ENCODE data around the gene CCPG1. TPM values are rescaled to one million over a fixed set of nuclear protein-coding genes. Genes with fewer than 3 reads are reported as not detected.
A peak's percentile ranks its signal among the peaks of the same experiment; 100 is the strongest.
"Not testable (repeated sequence)": the region's sequence is repeated elsewhere in the genome, so short reads cannot be mapped to it uniquely, and the experiment has no call there.

The CCPG1 gene, protein sequence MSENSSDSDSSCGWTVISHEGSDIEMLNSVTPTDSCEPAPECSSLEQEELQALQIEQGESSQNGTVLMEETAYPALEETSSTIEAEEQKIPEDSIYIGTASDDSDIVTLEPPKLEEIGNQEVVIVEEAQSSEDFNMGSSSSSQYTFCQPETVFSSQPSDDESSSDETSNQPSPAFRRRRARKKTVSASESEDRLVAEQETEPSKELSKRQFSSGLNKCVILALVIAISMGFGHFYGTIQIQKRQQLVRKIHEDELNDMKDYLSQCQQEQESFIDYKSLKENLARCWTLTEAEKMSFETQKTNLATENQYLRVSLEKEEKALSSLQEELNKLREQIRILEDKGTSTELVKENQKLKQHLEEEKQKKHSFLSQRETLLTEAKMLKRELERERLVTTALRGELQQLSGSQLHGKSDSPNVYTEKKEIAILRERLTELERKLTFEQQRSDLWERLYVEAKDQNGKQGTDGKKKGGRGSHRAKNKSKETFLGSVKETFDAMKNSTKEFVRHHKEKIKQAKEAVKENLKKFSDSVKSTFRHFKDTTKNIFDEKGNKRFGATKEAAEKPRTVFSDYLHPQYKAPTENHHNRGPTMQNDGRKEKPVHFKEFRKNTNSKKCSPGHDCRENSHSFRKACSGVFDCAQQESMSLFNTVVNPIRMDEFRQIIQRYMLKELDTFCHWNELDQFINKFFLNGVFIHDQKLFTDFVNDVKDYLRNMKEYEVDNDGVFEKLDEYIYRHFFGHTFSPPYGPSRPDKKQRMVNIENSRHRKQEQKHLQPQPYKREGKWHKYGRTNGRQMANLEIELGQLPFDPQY
- total RNA-seq (2014; rRNA removed; shearing (Covaris generic)) = 268 and 298 TPM in 2 replicates
- polyA plus RNA-seq (2014; cell fraction: nucleus; rRNA removed) = 145 and 170 TPM in 2 replicates

DNA sequence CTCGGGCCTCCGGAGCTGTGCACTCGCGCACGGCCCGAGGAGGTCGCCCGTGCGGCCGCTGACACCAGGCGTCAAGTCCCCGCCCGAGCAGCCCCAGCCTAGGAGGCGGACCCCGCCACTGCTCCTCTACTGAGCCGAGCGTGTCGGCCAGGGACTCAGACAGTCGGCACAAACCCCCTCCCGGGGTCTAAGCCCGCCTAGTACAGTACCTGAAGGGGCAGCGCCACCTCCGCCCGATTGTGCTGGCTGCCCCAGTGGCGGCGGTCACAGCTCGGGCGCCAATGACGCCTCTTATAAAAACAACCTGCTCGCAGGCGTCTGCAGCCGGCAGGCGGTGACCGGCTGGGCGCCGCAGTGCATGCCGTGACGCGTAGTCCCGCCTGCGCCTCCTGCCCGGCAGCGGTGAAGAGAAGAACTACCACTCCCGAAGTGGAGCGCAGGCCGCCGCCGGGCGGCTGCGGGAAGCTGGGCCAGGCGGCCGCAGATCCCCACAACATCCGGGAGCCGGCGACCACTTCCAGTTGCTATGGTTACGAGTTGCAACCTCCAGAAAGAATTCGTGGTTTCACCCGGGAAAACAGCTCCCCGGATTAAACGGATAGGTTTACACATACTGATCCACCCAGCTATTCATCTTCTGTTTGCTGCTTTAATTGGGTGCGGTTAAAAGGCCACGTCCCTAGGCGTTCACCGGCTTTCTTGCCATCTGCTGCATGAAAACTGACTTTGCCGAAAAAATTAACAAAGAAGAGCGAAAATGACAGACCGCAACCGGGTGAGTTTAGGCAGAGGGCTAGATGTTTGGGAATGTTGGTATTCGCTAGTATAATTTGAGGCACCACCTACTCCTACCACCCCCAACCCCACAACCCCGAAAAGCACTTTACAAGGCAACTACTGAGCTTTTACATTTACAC is at the start of gene CCPG1, which contains the start of gene PIERCE2:
CCPG1 (minus strand) TSS at position 348 of the 917 bp plus-strand sequence. CDS start 18,935 bp downstream, outside the sequence.
PIERCE2 (plus strand) TSS at position 484 of the 917 bp plus-strand sequence; CDS start at position 758, 274 bp downstream.
- peak; percentile 92 for DNase-seq (ENCODE audit: extremely low read depth, low read depth)

DNA sequence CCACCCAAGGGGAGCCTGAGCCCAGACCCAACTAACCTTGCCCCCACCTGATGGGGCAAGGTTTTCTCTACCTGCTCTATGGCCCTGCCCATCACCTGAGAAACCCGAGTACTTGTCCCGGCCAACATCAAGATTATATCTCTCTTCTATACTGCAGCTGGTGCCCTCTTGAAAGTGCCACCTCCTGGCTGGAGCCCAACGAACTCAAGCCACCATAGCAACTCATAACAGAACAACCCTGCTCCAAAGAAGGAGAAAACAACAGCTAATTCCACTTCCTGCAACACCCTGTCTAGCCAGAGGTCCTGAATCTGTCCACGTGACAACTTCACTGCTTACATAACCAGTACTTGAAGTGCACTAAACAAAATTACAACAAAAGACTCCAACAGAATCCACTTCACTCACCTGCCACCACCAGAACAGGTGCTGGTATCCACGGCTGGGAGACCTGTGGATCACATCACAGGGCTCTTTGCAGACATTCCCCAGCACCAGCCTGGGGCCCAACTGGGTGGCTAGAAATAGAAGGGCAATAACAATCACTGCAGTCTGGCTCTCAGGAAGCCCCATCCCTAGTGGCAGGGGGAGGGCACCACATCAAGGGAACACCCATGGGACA is 49.4 kb upstream of the CCPG1 start:
- DNase-seq (ENCODE audit: extremely low read depth, low read depth) = no peak

DNA sequence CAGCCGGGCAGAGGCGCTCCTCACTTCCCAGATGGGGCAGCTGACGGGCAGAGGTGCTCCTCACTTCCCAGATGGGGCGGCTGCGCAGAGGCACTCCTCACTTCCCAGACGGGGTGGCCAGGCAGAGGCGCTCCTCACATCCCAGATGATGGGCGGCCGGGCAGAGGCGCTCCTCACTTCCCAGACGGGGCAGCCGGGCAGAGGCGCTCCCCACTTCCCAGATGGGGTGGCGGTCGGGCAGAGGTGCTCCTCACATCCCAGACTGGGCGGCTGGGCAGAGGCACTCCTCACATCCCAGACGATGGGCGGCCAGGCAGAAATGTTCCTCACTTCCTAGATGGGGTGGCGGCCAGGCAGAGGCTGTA is 38.9 kb upstream of the CCPG1 start:
- DNase-seq (ENCODE audit: extremely low read depth, low read depth) = not testable (repeated sequence)

DNA sequence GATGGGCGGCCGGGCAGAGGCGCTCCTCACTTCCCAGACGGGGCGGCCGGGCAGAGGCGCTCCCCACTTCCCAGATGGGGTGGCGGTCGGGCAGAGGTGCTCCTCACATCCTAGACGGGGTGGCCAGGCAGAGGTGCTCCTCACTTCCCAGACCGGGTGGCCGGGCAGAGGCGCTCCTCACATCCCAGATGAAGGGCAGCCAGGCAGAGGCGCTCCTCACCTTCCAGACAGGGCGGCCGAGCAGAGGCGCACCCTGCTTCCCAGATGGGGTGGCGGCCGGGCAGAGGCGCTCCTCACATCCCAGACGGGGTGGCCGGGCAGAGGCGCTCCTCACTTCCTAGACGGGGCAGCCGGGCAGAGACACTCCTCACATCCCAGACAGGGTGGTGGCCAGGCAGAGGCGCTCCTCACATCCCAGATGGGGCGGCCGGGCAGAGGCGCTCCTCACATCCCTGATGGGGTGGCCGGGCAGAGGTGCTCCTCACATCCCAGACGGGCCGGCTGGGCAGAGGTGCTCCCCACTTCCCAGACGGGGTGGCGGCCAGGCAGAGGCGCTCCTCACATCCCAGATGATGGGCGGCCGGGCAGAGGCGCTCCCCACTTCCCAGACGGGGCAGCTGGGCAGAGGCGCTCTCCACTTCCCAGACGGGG is 38.3 kb upstream of the CCPG1 start:
- DNase-seq (ENCODE audit: extremely low read depth, low read depth) = not testable (repeated sequence)

DNA sequence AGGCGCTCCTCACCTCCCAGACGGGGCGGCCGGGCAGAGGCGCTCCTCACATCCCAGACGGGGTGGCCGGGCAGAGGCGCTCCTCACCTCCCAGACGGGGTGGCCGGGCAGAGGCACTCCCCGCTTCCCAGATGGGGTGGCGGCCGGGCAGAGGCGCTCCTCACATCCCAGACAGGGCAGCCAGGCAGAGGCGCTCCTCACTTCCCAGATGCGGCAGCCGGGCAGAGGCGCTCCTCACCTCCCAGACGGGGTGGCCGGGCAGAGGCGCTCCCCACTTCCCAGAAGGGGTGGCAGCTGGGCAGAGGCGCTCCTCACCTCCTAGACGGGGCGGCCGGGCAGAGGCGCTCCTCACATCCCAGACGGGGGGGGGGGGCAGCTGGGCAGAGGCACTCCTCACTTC is 37.8 kb upstream of the CCPG1 start:
- DNase-seq (ENCODE audit: extremely low read depth, low read depth) = not testable (repeated sequence)

DNA sequence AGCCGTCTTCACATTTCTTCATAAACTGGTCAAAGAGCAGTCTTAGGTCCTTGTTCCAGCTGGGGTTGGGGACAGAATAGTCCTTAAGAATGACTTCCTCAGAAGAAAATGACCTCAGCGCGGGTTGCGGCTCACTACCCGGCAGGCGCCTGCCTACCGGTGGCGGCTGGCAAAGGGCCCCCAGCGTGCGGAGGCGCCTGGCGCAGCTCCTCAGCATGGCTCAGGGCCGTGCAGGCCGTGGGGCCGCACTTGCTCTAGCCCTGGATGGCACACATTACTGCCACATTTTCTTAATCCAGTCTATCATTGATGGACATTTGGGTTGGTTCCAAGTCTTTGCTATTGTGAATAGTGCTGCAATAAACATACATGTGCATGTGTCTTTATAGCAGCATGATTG is 35.0 kb upstream of the CCPG1 start:
- DNase-seq (ENCODE audit: extremely low read depth, low read depth) = not testable (repeated sequence)

DNA sequence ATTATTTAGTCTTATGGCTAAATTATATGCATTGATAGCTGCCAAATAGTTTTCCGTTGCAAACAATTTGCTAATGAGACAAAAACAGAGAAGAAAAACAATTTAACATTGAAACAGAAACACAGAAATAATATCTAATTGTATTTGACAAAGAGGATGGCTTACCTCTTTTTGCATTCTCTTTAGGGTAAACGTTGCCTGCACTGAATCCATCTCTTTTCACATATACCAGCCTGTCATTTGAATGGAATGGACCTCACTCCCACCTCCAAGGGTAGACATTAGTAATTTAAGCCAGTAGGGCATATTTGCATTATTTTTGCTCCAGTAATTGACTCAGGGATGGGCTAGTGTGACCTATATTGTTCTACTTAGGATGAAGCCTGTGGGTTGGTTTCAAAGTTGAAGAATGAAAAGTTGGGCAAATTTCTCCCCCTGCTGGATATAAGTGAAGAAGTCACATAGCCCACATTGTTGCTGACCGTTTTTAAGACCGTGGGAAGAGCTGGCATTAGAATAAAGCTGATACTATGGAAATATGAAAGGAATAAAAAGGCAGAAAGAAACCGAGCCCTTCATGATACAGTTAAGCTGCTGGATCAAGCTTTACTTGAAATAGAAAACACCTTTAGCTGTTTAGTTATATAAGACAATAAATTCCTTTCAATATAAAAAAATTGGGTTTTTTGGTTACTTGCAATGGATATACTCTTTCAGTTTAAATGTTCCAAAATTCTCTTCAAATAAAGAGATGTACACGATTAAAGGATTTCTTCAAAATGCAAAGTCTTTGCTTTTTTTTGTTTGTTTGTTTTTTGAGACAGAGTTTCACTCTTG is 27.0 kb upstream of the CCPG1 start:
- DNase-seq (ENCODE audit: extremely low read depth, low read depth) = peak; percentile 52

DNA sequence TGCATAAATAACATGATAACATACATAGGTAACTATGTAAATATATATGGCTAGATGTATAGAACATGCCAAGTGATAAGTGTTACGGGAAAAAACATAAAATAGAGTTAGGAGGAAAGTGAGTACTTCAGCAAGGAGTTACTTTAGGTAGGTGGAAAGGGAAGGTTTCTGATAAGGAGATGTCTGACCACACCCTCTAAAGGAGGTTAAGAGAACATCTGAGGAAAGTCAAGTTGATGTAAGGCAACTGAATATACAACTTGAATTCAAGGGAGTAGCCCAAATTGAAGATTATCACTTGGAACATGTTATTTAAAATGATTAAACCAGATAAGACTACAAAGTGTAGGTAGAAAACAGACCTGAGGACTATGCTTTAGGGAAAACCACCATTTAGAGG is 13.9 kb upstream of the CCPG1 start:
- no peak for DNase-seq (ENCODE audit: extremely low read depth, low read depth)

DNA sequence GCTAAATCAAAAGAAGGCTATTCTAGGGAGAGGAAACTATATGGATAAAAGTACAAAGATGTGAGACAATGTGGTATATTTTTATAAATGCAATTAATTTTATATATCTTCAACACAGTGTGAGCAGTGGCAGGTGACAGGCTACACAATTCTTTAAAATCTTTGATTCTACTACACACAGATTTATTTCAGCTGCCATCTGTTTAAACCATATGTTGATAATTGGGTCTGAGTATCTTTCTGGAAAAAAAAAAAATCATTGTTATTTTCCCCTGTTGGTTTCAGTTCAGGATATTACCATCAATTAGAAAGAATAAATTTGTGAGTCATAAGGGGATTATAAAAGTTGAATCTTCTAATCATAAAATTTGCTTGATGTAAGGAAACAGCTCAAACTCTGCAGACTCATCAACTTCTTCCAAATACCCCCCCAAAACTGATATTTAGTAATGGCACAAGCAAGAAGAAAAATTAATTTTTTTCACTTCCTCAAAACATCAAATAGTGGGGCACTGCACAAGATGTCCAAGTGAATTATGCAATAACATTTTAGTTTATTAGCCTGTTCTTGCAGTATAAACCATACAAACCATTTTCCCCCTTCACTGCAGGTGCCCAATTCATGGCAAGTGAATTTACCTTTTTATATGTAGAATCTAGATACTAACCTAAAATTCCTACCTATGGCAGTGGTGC is 12.2 kb upstream of the CCPG1 start:
- DNase-seq (ENCODE audit: extremely low read depth, low read depth) = no peak

DNA sequence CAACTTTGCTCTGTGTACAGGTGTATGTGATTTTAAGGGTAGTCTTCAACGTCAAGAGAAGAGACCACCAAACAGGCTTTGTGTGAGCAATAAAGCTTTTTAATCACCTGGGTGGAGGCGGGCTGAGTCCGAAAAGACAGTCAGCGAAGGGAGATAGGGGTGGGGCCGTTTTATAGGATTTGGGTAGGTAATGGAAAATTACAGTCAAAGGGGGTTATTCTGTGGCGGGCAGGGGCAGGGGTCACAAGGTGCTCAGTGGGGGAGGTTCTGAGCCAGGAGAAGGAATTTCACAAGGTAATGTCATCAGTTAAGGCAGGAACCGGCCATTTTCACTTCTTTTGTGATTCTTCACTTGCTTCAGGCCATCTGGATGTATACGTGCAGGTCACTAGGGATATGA is 9.5 kb upstream of the CCPG1 start:
- not testable (repeated sequence) for DNase-seq (ENCODE audit: extremely low read depth, low read depth)

DNA sequence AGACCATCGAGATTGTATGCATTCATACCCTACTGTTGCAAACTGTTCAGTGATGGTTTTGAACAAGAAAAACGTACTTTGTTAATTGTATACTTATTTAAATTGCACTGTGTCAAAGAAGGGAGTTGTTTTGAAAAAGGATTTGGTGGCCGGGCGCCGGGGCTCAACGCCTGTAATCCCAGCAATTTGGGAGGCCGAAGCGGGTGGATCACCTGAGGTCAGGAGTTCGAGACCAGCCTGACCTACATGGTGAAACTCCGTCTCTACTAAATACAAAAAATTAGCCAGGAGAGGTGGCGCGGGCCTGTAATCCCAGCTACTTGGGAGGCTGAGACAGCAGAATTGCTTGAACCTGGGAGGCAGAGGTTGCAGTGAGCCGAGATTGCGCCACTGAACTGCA is 817 bp upstream of the CCPG1 start:
- not testable (repeated sequence) for DNase-seq (ENCODE audit: extremely low read depth, low read depth)

DNA sequence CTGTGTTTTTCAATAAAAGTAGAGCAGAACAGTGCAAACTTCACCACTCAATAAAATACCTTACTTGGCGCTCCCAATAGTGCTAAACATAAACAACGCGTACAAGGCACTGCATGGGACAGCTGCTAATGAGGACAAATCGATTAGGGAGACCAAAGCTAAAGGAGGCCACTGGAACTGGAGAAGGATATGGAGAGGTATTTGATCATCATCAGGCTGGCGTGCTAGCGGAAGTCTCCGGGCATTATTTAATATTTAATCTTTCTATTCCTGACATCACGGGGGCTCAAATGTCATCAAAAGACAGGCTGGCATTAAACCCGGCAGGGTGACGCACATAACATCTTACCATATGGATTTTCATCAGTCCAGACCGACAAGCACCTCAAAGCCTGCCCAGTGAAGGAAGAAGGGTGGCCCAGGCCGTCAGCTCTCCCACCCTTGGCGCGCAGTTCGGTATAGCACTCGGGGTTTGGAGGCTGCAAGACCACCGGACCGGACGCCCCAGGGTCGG is 604 bp downstream of the CCPG1 start:
- peak; percentile 59 for DNase-seq (ENCODE audit: extremely low read depth, low read depth)

DNA sequence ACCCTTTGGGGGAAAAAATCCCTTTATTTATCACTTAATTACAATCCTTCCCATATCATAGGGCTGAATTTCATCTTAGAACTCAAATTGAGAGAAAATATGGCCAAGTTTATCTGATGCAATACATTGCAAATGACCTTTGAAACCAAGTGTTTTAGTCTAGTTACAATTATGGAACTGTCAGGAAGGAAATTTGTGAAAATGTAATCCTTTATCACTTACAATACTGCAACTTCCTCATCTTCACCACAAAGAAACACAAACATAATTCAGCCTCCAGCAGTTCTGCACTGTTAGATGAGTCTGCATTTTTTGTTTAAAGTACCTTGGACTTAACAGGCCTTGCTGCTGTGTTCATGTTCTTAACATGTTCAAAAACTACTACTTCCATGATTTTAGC is 4.6 kb downstream of the CCPG1 start:
- DNase-seq (ENCODE audit: extremely low read depth, low read depth) = peak; percentile 77

DNA sequence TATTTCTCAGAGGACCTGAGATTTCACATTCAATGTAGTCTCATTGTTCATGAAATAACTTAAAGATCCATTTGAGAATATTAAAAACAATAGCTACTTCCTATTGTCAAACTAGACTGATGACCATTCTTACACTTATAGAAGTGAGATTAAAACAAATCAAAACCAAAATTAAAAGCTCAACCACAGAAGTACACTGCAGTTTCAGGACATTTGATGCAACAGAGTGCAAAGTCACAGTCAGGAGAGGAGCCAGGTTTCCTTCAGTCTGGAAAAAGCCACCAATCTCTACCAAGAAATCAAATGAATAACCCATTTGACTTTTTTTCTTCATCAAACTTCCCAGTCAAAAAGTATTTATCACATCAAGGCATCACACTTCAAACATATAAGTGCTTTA is 5.5 kb downstream of the CCPG1 start:
- DNase-seq (ENCODE audit: extremely low read depth, low read depth) = peak; percentile 67

DNA sequence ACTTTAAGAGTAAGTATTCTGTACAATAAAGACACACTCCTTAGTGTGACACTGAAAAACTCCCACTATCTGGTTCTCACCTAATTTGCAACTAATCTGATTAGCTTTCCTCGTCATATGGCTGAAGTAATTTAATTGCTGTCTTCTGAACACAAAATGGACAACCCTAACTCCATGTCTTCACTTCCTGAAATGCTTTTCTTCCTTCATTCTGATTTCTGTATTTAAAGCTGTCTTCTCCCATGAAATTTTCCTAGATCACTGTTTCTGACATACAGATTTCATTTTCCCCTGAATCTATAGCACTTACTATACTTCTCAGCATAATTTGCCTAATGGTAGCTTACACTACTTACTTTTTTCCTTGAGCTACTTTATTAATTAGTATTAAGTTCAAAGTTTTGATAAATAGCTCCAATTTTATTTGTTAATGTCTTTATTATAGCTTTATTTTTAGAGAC is 6.3 kb downstream of the CCPG1 start:
- DNase-seq (ENCODE audit: extremely low read depth, low read depth) = no peak

DNA sequence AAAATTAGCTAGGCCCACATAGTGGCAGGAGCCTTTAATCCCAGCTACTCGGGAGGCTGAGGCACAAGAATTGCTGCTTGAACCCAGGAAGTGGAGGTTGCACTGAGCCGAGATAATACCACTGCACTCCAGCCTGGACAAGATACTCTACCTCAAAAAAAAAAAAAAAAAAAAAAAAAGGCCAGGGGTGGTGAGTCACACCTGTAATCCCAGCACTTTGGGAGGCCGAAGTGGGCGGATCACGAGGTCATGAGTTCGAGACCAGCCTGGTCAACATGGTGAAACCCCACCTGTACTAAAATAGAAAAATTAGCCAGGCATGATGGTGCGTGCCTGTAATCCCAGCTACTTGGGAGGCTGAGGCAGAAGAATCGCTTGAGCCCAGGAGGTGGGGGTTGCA is 8.1 kb downstream of the CCPG1 start:
- not testable (repeated sequence) for DNase-seq (ENCODE audit: extremely low read depth, low read depth)

DNA sequence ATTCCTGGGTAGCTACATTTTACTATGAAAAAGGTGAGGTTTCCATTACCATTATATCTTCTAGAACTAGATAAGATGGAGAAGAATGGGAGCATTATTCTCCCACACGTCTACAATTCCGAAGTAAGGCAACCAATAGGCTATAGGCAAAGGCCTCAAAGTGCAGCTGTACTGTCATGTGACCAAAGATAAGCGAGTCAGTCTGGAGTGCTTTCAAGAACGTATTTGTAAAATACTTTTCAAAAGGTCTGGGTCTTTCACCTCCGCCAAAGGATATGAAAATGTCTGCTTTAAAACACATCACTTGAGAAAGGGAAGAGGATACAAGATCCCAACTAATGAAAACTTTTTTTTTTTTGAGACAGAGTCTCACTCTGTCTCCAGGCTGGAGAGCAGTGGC is 9.9 kb downstream of the CCPG1 start:
- DNase-seq (ENCODE audit: extremely low read depth, low read depth) = no peak

DNA sequence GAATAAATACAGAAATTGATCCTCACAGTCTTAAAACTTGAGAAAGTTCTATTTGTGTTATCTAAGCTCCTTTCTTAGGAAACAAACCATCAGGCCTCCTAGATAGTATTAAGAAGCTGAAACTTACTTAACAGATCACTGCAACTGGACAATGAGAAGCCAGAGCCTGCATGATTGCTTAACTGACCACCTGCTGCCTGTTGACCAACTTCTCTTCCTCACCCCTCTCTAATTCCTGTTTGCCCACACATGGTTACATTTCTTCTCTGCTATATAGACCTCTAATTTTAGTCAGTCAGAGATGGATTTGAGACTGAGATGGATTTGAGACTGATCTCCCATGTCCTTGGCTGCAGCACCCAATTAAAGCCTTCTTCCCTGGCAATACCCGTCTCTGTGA is 13.5 kb downstream of the CCPG1 start:
- no peak for DNase-seq (ENCODE audit: extremely low read depth, low read depth)
